Uterus (tissue), 4 donors: Measurements from ENCODE around the gene GOLM1. TPM values are rescaled to one million over a fixed set of nuclear protein-coding genes. Genes with fewer than 3 reads are reported as not detected.

ENCODE experiments used
- DNase-seq, 2 donors: peaks; one replicate each; pipeline ENCODE4 v3.0.0-alpha.2; 2019 to 2020
- H3K27ac ChIP-seq, 2 donors: fragments of 200-600 bp; sonication (generic); 1 replicate in 1 of 2; 2 replicates in 1 of 2; pipeline ENCODE4 v1.5.1; 2016 to 2018
- H3K27me3 ChIP-seq, 2 donors: fragments of 200-600 bp; sonication (generic); one replicate each; pipeline ENCODE4 v1.5.1; 2018 to 2019; ENCODE audit warnings: control low read depth in 1 of 2
- H3K36me3 ChIP-seq, 2 donors: fragments of 200-600 bp; sonication (generic); one replicate each; pipeline ENCODE4 v1.5.1; 2019; ENCODE audit warnings: control low read depth in 1 of 2
- H3K4me1 ChIP-seq, 2 donors: fragments of 200-600 bp; sonication (generic); one replicate each; pipeline ENCODE4 v1.5.1; 2018 to 2019; ENCODE audit warnings: control low read depth in 1 of 2
- H3K4me3 ChIP-seq, 2 donors: fragments of 200-600 bp; sonication (generic); 1 replicate in 1 of 2; 2 replicates in 1 of 2; pipeline ENCODE4 v1.5.1; 2018 to 2019; ENCODE audit warnings: mild to moderate bottlenecking in 1 of 2
- H3K9me3 ChIP-seq, 2 donors: fragments of 200-600 bp; sonication (generic); one replicate each; pipeline ENCODE4 v1.5.1; 2019; ENCODE audit warnings: control low read depth in 1 of 2
- CTCF ChIP-seq, 4 experiments: fragments of 200-600 bp in 2 of 4; fragments of 450-650 bp in 2 of 4; sonication (generic) in 2 of 4; IDR thresholded peaks; one replicate each; pipeline ENCODE4 v1.5.1; 2016 to 2019; ENCODE audit warnings: antibody characterized with exemption in 4 of 4, mild to moderate bottlenecking in 2 of 4, moderate library complexity in 1 of 4
- POLR2A ChIP-seq, 2 donors: fragments of 450-650 bp; IDR thresholded peaks; one replicate each; pipeline ENCODE4 v1.6.1; 2016; ENCODE audit warnings: antibody characterized with exemption in 2 of 2, mild to moderate bottlenecking in 1 of 2, moderate library complexity in 1 of 2
- intact Hi-C: fragments of 100-400 bp; cut with DNase I; formaldehyde crosslinking; loops from one replicate; pipeline ENCODE4 v1.15.1; 2023; ENCODE audit warnings: low total_unique reads
- total RNA-seq, 4 donors: library from RNA; depleted of rRNA in 3 of 4; stranded (reverse); fragments of >200 nt in 3 of 4; gene quantifications; one replicate each; pipeline versions ENCODE4 v1.1.0 to v1.2.4, GENCODE V29; 2014 to 2023
- donor health status: DM: yes; HTN: yes; CAD: no.

The GOLM1 gene
- total RNA-seq, 4 donors from 2014 or later, result 11.3 to 85.4 (median 15.7) TPM

- Histone ChIP-seq H3K4me3 (no peak overlapping the region), H3K27ac (peak overlapping the region; percentile 42 to 48), H3K9me3 (no peaks in the 10 kb centered on the region), H3K36me3 (no peaks in the 10 kb centered on the region), H3K27me3 (no peaks in the 10 kb centered on the region), H3K4me1 (peaks cover 0 to 3% of the 10 kb centered on the region in 2 donors)
- DNase-seq, result peak; percentile 30 to 50
- no peak for TF ChIP-seq POLR2A (IDR thresholded peaks at IDR 0.05)
- TF ChIP-seq CTCF (IDR thresholded peaks at IDR 0.05), result no peak
- intact Hi-C loops, result no loop called here
Observed at GRCh38 chr9:86079865-86080469, 19.4 kb downstream of the GOLM1 start.

DNA sequence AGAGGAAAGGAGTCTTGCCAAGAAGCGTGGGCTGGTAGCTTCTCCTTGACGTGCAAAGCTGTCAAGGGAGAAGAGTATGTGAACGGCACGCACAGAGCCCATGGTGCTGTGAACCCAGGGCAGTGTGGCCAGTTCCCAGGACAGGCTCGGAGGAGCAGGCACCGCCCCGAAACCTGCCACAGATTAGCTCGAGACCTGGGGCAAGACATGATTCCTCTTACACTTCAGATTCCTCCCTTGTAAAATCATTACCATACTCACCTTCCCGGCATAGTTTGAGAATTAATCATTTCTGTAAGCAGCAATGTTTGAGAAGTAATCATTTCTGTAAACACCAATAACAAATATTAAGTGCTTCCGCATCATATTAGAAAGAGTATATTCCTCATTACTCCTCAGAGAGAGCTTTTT, 19.9 kb downstream of the GOLM1 start:
- intact Hi-C loops, result no loop called here
- Histone ChIP-seq H3K9me3 (no peaks in the 10 kb centered on the region), H3K27me3 (no peaks in the 10 kb centered on the region), H3K27ac (peak overlapping the region; percentile 42 to 48), H3K4me3 (no peak overlapping the region), H3K36me3 (no peaks in the 10 kb centered on the region), H3K4me1 (peaks cover 0 to 3% of the 10 kb centered on the region in 2 donors)
- peak; percentile 31 to 32 for DNase-seq
- TF ChIP-seq POLR2A (IDR thresholded peaks at IDR 0.05) (no peak), CTCF (IDR thresholded peaks at IDR 0.05) (no peak)

GRCh38 chr9:86078731-86079130, 20.6 kb downstream of the GOLM1 start:
- no peaks in the 10 kb centered on the region for H3K36me3 ChIP-seq
- no peaks in the 10 kb centered on the region for H3K27me3 ChIP-seq
- H3K27ac ChIP-seq, result no peak overlapping the region
- H3K9me3 ChIP-seq, result no peaks in the 10 kb centered on the region
- no peak overlapping the region for H3K4me3 ChIP-seq
- no peak for TF ChIP-seq CTCF (IDR thresholded peaks at IDR 0.05)
- TF ChIP-seq POLR2A (IDR thresholded peaks at IDR 0.05), result no peak
- H3K4me1 ChIP-seq, result peaks cover 0 to 3% of the 10 kb centered on the region in 2 donors
- intact Hi-C loops, result no loop called here
- DNase-seq, result no peak

DNA sequence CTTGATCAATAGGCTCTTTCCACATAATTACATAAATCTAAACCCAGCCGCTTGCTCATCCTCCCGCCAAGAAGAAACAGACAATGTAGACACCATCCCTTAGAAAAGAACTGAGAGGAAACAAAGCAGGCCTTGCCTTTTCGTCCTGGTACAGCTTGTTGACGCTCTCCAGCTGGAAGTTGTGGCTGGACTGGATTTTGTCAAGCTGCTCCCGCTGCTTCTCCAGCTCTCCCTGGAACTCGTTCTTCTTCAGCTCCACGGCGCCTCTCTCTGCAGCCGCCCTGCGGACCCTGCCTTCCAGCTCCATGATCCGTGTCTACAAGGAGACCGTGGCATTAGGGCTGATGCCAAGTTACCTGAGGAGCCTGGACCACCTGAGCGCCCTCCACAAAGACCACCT, 22.1 kb downstream of the GOLM1 start:
- H3K27me3 ChIP-seq, result no peaks in the 10 kb centered on the region
- no peak overlapping the region for H3K4me3 ChIP-seq
- no peaks in the 10 kb centered on the region for H3K36me3 ChIP-seq
- peak; percentile 50 to 59 for DNase-seq
- no peaks in the 10 kb centered on the region for H3K9me3 ChIP-seq
- intact Hi-C loops, result no loop called here
- H3K27ac ChIP-seq, result no peak overlapping the region
- H3K4me1 ChIP-seq, result peaks cover 0 to 3% of the 10 kb centered on the region in 2 donors
- TF ChIP-seq CTCF (IDR thresholded peaks at IDR 0.05) (no peak), POLR2A (IDR thresholded peaks at IDR 0.05) (no peak)

DNA sequence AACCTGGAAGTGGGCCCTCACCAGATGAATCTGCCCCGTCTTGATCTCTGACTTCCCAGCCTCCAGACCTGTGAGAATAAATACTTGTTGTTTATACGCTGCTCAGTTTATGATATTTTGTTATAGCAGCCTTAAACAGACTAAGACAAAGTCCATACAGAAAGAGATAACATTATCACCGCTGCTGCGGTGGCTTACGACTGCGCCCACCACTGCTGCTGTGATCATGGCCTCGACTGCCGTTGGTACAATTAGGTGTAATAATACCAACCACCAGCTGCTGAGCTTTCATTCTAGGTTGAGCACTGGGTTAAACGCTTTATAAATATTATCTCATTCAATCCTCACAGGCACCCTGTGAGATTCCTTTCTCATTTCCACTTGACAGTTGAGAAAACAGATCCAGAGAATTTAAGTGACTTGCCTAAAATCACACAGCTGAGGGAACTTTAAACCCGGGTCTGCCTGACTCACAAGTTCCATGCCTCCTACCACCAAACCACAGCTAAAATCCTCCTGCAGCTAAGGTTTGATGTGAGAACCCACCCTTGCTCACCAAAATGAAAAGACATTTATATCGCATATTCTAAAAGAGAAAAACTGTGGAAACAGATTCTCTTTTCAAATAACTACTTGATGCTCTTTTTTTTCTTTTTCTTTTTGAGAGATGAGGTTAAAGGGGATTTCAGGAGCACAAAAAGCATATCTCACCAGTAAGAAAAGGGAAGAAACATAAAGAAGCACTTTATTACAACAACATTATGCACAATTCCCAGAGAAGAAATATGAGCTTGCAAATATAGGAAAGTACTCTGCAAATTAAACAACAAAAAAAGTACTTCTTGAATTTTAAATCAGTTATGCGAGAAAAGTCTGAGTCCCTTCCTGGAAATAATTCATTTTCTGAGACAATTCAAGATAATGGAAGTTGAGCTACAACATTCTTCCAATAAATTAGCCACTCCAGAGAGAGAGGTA, 23.9 kb downstream of the GOLM1 start:
- peaks cover 0 to 3% of the 10 kb centered on the region in 2 donors for H3K4me1 ChIP-seq
- intact Hi-C loops, result no loop called here
- DNase-seq, result no peak

More for the DNA sequence above, 23.9 kb downstream of the GOLM1 start:
- H3K36me3 ChIP-seq, result no peaks in the 10 kb centered on the region
- H3K4me3 ChIP-seq, result no peak overlapping the region
- no peaks in the 10 kb centered on the region for H3K27me3 ChIP-seq
- H3K27ac ChIP-seq, result no peak overlapping the region
- no peak for TF ChIP-seq POLR2A (IDR thresholded peaks at IDR 0.05)
- TF ChIP-seq CTCF (IDR thresholded peaks at IDR 0.05), result no peak
- H3K9me3 ChIP-seq, result no peaks in the 10 kb centered on the region
